ENCODE data around the gene USP10. TPM values are rescaled to one million over a fixed set of nuclear protein-coding genes. Genes with fewer than 3 reads are reported as not detected.

The USP10 gene
- total and polyA plus RNA-seq, 2 donors (not counting 1 experiment from before 2014, with no cell fraction given) = 48.6 to 59.1 TPM

GRCh38 chr16:84753412-84754326 is 53.9 kb downstream of the USP10 start:
- peaks cover 13% of the 10 kb centered on the region for H3K4me1 ChIP-seq (ENCODE audit: control insufficient read depth, extremely low read depth, insufficient read depth, low read length)
- H3K9ac ChIP-seq (ENCODE audit: insufficient read depth, low read length) = no peak overlapping the region
- no peaks in the 10 kb centered on the region for H3K27me3 ChIP-seq (ENCODE audit: control insufficient read depth, insufficient read depth, low read length)
- TF ChIP-seq EZH2 (IDR thresholded peaks at IDR 0.05; ENCODE audit: low read length, missing control alignments) (no peak), CTCF (conservative IDR thresholded peaks at IDR 0.05 in 1 of 2, IDR thresholded peaks at IDR 0.05 in 1 of 2; ENCODE audit: low read depth in 1 of 2, low read length in 2 of 2) (no peak)
- H3K36me3 ChIP-seq (ENCODE audit: control insufficient read depth, insufficient read depth, low read length) = peaks cover 2% of the 10 kb centered on the region
- no peak overlapping the region for H3K4me2 ChIP-seq (ENCODE audit: extremely low read depth, insufficient read depth, low read length)
- no peak overlapping the region for H2AFZ ChIP-seq (ENCODE audit: low read length)
- H3K9me3 ChIP-seq (ENCODE audit: control insufficient read depth, insufficient read depth, low read depth, low read length) = no peaks in the 10 kb centered on the region
- peaks cover 55% of the 10 kb centered on the region for H3K79me2 ChIP-seq (ENCODE audit: control insufficient read depth, insufficient read depth, low read length)
- peak overlapping the region; percentile 60 for H3K27ac ChIP-seq (ENCODE audit: insufficient read depth, low read length)
- no peak overlapping the region for H3K4me3 ChIP-seq (replicated peaks in 1 of 4; ENCODE audit: control extremely low read depth in 1 of 4, insufficient read depth in 1 of 4, low read depth in 3 of 4, low read length in 4 of 4)
- H4K20me1 ChIP-seq (ENCODE audit: control insufficient read depth, extremely low read depth, insufficient read depth, low read length) = no peaks in the 10 kb centered on the region
- no peak for DNase-seq (ENCODE audit: low read depth in 2 of 2)

GRCh38 chr16:84754353-84754856 is 54.6 kb downstream of the USP10 start:
- Histone ChIP-seq H4K20me1 (ENCODE audit: control insufficient read depth, extremely low read depth, insufficient read depth, low read length) (no peaks in the 10 kb centered on the region), H3K9ac (ENCODE audit: insufficient read depth, low read length) (peak overlapping the region; percentile 20), H3K9me3 (ENCODE audit: control insufficient read depth, insufficient read depth, low read depth, low read length) (no peaks in the 10 kb centered on the region), H2AFZ (ENCODE audit: low read length) (no peak overlapping the region), H3K36me3 (ENCODE audit: control insufficient read depth, insufficient read depth, low read length) (peaks cover 2% of the 10 kb centered on the region), H3K4me3 (replicated peaks in 1 of 4; ENCODE audit: control extremely low read depth in 1 of 4, insufficient read depth in 1 of 4, low read depth in 3 of 4, low read length in 4 of 4) (no peak overlapping the region), H3K79me2 (ENCODE audit: control insufficient read depth, insufficient read depth, low read length) (peaks cover 57% of the 10 kb centered on the region), H3K27ac (ENCODE audit: insufficient read depth, low read length) (peak overlapping the region; percentile 56), H3K4me2 (ENCODE audit: extremely low read depth, insufficient read depth, low read length) (peak overlapping the region; percentile 76), H3K4me1 (ENCODE audit: control insufficient read depth, extremely low read depth, insufficient read depth, low read length) (peaks cover 13% of the 10 kb centered on the region), H3K27me3 (ENCODE audit: control insufficient read depth, insufficient read depth, low read length) (no peaks in the 10 kb centered on the region)
- TF ChIP-seq CTCF (conservative IDR thresholded peaks at IDR 0.05 in 1 of 2, IDR thresholded peaks at IDR 0.05 in 1 of 2; ENCODE audit: low read depth in 1 of 2, low read length in 2 of 2) (peak; percentile 71 to 74), EZH2 (IDR thresholded peaks at IDR 0.05; ENCODE audit: low read length, missing control alignments) (no peak)
- peak; percentile 79 to 96 for DNase-seq (ENCODE audit: low read depth in 2 of 2)

- Histone ChIP-seq H3K79me2 (ENCODE audit: control insufficient read depth, insufficient read depth, low read length) (peaks cover 58% of the 10 kb centered on the region), H2AFZ (ENCODE audit: low read length) (no peak overlapping the region), H3K4me1 (ENCODE audit: control insufficient read depth, extremely low read depth, insufficient read depth, low read length) (peaks cover 13% of the 10 kb centered on the region), H3K27me3 (ENCODE audit: control insufficient read depth, insufficient read depth, low read length) (no peaks in the 10 kb centered on the region), H3K36me3 (ENCODE audit: control insufficient read depth, insufficient read depth, low read length) (peaks cover 2% of the 10 kb centered on the region), H3K27ac (ENCODE audit: insufficient read depth, low read length) (peak overlapping the region; percentile 56), H3K4me2 (ENCODE audit: extremely low read depth, insufficient read depth, low read length) (peak overlapping the region; percentile 48), H4K20me1 (ENCODE audit: control insufficient read depth, extremely low read depth, insufficient read depth, low read length) (no peaks in the 10 kb centered on the region), H3K4me3 (replicated peaks in 1 of 4; ENCODE audit: control extremely low read depth in 1 of 4, insufficient read depth in 1 of 4, low read depth in 3 of 4, low read length in 4 of 4) (no peak overlapping the region), H3K9me3 (ENCODE audit: control insufficient read depth, insufficient read depth, low read depth, low read length) (no peaks in the 10 kb centered on the region), H3K9ac (ENCODE audit: insufficient read depth, low read length) (peak overlapping the region; percentile 34)
- DNase-seq (ENCODE audit: low read depth in 2 of 2) = no peak
- TF ChIP-seq CTCF (conservative IDR thresholded peaks at IDR 0.05 in 1 of 2, IDR thresholded peaks at IDR 0.05 in 1 of 2; ENCODE audit: low read depth in 1 of 2, low read length in 2 of 2) (no peak), EZH2 (IDR thresholded peaks at IDR 0.05; ENCODE audit: low read length, missing control alignments) (no peak)
These were observed 55.3 kb downstream of the USP10 start for GRCh38 chr16:84754956-84755672.
